GM18861 (cell line): ENCODE measurements around the gene ZNF768.

Experiments
- ATAC-seq: cut with Tn5 transposase; IDR thresholded peaks from one replicate; pipeline ENCODE4 v1.9.1; 2021; ENCODE audit not compliant: unreplicated experiment

Gene ZNF768

DNA sequence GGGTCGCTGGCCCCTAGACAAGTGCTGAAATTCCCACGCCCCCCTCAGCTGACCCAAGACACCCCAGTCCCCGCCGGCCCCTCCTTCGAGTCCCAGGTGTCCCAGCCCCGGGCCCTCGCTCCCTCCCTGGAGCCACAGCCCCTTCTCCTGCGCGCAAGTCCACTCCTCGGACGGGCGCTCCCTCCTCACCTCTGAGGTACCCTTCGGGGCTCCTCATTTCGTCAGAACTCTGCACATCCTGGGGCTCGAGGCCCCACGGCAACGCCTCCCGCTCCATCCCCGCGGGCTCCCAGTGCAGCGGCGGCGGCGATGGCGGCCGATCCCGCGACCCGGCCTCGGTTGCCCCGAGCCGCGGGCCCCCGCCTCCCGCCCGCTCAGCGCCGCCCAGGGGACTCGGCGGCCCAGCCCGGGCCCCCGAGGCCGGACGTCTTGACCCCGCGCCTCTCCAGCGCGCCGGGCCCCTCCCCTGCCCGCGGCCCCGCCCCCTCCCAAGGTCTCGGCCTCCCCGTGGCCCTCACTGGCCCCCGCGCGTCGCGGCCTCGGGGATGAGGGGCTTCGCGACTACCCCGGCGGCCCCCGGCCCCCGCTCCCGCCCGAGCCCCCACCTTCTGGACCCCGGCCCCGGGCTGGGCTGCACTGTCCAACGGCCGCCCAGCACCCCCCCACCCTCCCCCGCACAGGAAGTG, at the start of gene ZNF768:
ZNF768 (minus strand) TSS at position 430 of the 686 bp plus-strand sequence; CDS start at position 277, 153 bp downstream.
- ATAC-seq, result peak; percentile 17

DNA sequence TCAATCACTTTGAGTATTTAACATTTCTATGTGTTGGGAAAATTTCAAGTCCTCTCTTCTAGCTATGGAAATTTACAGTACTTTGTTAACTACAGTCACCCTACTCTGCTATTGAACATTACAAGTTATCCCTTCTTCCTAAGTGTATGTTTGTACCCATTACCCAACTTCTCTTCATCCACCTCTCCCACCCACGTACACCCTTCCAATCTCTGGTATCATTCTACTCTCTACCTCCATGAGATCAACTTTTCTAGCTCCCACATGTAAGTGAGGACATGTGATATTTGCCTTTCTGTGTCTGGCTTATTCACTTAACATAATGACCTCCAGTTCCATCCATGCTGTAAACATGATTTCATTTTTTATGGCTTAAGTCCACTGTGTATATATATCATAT, 48.3 kb upstream of the ZNF768 start:
- no peak for ATAC-seq

- peak; percentile 59 for ATAC-seq
Measured at GRCh38 chr16:30571445-30572322, 45.3 kb upstream of the ZNF768 start, which contains the start of gene ZNF688. ZNF688 (minus strand) TSS chr16:30571714; CDS start chr16:30571629, 85 bp downstream.

- ATAC-seq, result no peak
Measured at GRCh38 chr16:30570636-30571444, 44.5 kb upstream of the ZNF768 start.

DNA sequence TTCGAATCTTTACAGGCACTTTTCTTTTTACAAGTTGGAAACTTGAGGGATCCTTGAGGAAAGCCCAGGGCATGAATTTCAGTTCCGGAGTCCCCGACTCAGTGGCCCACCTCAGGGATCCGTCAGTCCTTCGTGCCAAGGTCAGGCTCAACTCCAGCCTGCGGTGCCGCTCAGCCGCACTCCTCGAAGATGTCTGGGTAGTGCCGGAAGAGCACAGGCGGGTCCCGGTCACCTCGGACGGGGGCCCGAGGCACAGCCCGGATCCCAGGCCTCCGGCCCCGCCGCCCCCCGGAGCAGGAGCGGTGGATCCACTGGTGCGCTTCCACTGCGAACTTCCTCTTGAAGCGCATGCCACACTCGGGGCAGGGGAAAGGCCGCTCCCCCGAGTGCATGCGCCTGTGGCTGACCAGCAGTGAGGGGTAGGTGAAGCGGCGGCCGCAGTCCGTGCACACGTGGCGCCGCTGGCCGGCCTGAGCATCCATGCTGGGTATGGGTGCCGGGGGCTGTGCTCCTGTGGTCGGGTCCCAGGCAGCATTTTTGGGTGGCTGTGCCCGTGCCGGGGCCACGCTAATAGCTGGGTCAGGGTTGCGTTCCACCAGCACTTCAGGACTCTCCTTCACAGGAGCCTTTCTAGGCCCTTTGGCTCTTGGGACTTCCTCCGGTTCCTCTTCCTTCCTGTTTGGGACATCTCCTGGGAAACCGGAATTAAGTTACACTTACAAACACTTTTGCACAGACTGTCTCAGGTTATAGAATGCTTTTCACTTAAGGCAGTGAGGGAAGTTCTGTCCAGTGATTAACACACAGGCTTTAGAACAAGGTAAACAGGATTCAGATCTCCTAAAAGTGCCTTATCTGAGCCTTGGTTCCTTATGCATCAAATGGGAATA, 43.6 kb upstream of the ZNF768 start:
- no peak for ATAC-seq

DNA sequence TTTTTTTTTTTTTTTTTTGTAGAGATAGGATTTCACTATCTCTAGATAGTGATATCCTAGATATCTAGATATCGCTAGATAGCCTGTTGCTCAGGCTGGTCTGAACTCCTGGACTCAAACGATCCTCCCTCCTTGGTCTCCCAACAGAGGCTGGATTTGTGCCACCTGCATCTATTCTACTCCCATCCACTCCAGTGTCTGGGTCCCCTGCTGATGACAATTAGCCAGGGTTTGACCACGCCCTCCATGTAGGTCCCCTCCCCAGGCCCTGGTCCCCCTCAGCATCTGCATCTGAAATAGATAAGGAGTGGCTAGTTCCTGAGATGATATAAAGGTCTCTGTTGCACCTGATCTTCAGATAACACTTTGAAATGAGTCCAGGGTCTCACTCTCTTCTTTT, 42.9 kb upstream of the ZNF768 start:
- no peak for ATAC-seq

- no peak for ATAC-seq
Measured at GRCh38 chr16:30567991-30568638, 41.7 kb upstream of the ZNF768 start.

GRCh38 chr16:30567160-30567990, 41.0 kb upstream of the ZNF768 start:
- no peak for ATAC-seq

DNA sequence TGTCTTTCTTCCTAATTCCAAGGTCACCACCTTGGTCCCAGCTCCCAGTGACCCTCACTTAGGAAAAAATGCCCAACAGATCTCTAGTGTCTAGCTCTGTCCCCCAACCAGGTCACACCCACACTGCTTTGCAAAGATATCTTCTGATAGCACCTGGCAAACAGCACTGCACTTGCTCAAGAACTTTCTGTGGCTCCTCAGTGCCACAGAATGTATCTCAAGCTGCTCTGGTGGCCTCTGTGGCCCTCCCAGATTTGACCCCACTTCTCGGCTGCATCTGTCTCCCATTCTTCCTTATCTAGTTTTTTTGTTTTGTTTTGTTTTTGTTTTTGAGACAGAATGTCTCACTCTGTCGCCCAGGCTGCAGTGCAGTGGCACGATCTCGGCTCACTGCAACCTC, 40.2 kb upstream of the ZNF768 start:
- no peak for ATAC-seq

DNA sequence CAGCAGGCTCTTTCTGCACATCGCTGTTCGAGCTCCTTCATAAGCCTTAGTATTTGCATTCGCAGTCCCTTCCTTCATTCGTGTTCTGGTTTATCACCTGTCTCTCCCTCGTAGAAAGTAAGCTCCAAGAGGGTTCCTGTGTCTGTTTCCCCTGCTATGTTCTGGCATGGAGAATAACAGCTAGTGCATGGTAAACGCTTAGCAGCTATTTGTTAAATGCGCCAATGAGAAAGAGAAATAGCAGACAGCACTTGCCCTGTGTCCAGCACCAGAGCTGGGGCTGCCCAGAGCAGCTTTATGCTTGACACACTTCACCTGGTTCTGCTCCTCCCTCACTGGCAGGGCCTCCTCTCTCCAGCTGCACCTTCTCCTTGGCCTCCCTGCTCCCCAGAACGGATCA, 39.6 kb upstream of the ZNF768 start:
- ATAC-seq, result no peak

- ATAC-seq, result no peak
Measured at GRCh38 chr16:30565526-30565925, 39.2 kb upstream of the ZNF768 start.

DNA sequence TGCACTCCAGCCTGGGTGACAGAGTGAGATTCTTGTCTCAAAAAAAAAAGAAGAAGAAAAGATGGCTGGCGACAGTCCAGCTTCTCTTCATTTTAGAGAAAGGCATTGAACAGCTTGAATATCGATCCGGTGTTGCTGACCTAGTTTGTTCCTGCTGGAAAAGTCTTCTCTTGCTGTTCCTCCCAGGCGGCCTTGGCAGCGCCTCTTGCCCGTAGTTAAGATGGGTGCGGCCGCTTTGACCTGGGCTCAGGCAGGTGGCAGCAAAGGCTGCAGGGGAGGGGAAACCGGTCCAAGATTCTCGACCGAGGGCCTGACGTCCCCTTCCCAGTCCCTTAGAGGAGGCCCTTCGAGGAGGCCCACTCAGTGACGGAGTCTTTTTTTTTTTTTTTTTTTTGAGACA, 35.7 kb upstream of the ZNF768 start:
- no peak for ATAC-seq

DNA sequence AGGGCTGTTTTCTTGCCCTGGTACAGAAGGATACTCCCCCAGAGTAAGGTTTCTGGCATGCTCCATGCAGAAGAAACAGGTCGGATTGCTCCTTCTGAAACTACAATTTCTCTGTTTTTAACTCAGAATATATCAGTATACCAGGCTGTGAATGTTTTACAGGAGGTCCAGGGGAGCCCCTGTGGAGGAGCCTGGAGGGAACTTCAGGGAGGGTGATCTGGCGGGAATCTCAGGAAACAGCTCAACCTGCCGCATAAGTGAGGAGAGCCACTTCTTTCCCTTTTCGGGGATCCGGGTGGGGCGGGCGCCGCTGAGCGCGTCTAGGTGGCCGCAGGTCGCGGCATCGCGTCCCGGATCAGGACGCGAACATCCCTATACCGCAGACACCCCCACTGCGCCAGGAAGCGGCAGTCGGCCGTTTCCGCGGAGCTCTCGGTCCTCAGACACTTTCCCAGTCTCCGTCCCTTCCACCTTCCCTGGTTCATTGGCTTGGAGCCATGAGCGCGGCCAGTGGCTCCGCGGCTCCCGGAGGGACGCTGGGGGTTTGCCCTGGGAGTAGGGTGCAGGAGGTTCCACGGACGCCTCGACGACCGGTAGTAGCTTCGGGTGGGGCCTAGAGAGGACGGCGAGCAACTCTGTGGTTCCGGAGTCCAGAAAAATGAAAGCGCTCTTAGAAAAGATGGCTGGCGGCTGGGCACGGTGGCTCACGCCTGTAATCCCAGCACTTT, 34.9 kb upstream of the ZNF768 start:
- no peak for ATAC-seq

DNA sequence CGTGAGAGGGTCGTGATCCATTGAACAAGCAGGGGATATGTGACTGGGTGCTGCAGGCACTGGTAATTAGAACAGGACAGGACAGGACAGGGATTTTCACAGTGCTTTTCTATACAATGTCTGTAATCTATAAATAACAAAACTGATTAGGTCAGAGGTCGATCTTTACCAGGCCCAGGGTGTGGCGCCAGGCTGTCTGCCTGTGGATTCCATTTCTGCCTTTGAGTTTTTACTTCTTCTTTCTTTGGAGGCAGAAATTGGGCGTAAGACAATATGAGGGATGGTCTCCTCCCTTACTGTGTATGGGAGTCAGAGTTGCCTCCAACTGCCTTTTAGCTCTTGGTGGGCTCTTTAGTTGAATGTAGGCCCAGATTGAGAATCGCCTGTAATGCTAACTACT, 33.3 kb upstream of the ZNF768 start:
- no peak for ATAC-seq

GRCh38 chr16:30558789-30559377, 32.5 kb upstream of the ZNF768 start:
- ATAC-seq, result no peak

DNA sequence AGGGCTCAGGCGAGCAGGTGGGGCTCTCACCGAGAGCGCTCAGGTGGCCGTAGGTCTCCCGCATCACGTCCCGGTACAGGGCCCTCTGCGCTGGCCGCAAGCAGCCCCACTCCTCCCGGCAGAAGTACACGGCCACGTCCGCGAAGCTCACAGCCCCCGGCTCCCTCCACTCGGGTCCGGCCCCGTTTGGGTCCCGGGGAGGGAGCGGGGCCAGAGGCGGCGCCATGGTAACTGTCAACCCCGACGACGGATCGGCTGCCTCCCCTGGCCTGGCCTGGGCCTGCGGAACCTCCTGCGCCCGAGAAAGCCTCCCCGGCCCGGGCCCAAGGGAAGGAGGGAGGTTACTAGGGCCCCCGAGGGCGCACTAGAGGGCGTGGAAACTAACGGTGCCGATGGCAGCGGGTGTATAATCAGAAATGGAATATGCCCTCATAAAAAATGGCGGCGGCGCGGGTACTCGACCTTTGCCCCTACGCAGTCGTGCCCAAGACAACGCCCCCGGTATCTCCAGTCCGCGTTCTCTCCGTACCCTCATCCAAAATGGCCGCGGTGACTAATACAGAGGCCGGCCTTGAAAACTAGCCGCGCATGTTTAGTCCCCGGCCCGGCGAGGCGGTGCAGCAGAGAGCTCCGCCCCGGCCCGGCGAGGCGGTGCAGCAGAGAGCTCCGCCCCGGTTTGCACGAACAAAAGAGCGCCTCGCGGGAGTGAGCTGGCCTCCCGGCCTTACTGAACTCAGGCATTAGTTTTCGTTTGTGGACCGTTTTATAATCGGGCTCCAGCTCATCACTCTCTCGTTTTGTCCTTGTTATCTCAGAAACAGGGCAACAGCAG, 31.8 kb upstream of the ZNF768 start, which contains the start of gene ZNF764:
ZNF764 (minus strand) TSS at position 418 of the 832 bp plus-strand sequence; CDS start at position 226, 192 bp downstream.
- ATAC-seq, result peak; percentile 78

DNA sequence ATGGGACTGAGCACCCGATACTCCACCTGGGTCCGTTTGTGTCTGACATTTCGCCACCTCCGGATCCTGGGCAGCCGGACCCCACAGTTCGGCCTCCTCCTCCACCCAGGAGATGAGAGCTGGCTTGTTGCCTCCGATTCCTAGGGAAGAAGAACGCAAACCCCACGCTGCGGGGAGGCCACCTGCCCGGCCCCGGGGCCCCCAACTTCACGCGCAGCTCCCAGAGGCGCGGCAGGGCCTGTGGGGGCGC, 31.3 kb upstream of the ZNF768 start:
- peak; percentile 3 for ATAC-seq
